Astrocyte (in vitro differentiated cells and primary cell): ENCODE measurements around the gene ANKRD53.

Experiments
- CTCF ChIP-seq: IDR thresholded peaks from 2 replicates; pipeline ENCODE4 v1.5.1; 2011; ENCODE audit warnings: low read depth, mild to moderate bottlenecking, inconsistent platforms, low read length, moderate library complexity; ENCODE audit not compliant: insufficient read depth
- EZH2 ChIP-seq: IDR thresholded peaks from 2 replicates; pipeline ENCODE4 v1.6.1; 2012; ENCODE audit warnings: mild to moderate bottlenecking, low read length, inconsistent platforms; ENCODE audit not compliant: insufficient read depth

GRCh38 chr2:70965506-70965905 is 12.9 kb upstream of the ANKRD53 start:
- TF ChIP-seq CTCF (no peak), EZH2 (no peak)
